ENCODE measurements around the gene NBEAL2.
"Not testable (repeated sequence)": the region's sequence is repeated elsewhere in the genome, so short reads cannot be mapped to it uniquely, and the experiment has no call there.

DNA sequence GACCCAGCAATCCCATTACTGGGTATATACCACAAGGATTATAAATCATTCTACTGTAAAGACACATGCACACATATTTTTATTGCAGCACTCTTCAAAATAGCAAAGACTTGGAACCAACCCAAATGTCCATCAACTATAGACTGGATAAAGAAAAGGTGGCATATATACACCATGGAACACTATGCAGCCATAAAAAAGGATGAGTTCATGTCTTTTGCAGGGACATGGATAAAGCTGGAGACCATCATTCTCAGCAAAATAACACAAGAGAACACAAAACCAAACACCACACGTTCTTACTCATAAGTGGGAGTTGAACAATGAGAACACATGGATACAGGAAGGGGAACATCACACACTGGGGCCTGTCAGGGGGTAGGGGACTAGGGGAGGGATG is 47.0 kb downstream of the NBEAL2 start:
- not testable (repeated sequence) for TF ChIP-seq CEBPB (IDR thresholded peaks at IDR 0.05; ENCODE audit: low read depth, low read length); POLR2A (IDR thresholded peaks at IDR 0.05; ENCODE audit: control extremely low read depth in 1 of 2, low read depth in 2 of 2, low read length in 2 of 2); POLR2AphosphoS5 (IDR thresholded peaks at IDR 0.05; ENCODE audit: low read depth, low read length); BRCA1 (IDR thresholded peaks at IDR 0.05; ENCODE audit: low read depth, low read length); EZH2 (IDR thresholded peaks at IDR 0.05; ENCODE audit: low read depth, low read length, severe bottlenecking); KDM5A (IDR thresholded peaks at IDR 0.05; ENCODE audit: low read length); GTF2F1 (IDR thresholded peaks at IDR 0.05; ENCODE audit: borderline replicate concordance, low read depth, low read length); ZNF274 (IDR thresholded peaks at IDR 0.05; ENCODE audit: borderline replicate concordance, extremely low read depth, low read length); EP300 (IDR thresholded peaks at IDR 0.05; ENCODE audit: borderline replicate concordance in 1 of 2, low read depth in 2 of 2, low read length in 2 of 2); RAD21 (IDR thresholded peaks at IDR 0.05 in 1 of 2, conservative IDR thresholded peaks at IDR 0.05 in 1 of 2; ENCODE audit: low read depth in 2 of 2, low read length in 2 of 2)
- TF ChIP-seq, protein P1, sequence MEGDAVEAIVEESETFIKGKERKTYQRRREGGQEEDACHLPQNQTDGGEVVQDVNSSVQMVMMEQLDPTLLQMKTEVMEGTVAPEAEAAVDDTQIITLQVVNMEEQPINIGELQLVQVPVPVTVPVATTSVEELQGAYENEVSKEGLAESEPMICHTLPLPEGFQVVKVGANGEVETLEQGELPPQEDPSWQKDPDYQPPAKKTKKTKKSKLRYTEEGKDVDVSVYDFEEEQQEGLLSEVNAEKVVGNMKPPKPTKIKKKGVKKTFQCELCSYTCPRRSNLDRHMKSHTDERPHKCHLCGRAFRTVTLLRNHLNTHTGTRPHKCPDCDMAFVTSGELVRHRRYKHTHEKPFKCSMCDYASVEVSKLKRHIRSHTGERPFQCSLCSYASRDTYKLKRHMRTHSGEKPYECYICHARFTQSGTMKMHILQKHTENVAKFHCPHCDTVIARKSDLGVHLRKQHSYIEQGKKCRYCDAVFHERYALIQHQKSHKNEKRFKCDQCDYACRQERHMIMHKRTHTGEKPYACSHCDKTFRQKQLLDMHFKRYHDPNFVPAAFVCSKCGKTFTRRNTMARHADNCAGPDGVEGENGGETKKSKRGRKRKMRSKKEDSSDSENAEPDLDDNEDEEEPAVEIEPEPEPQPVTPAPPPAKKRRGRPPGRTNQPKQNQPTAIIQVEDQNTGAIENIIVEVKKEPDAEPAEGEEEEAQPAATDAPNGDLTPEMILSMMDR (IDR thresholded peaks at IDR 0.05; ENCODE audit: control extremely low read depth in 1 of 3, insufficient read depth in 1 of 3, low read depth in 1 of 3, low read length in 3 of 3): not testable (repeated sequence)
- TF ChIP-seq, protein P2, sequence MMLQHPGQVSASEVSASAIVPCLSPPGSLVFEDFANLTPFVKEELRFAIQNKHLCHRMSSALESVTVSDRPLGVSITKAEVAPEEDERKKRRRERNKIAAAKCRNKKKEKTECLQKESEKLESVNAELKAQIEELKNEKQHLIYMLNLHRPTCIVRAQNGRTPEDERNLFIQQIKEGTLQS (IDR thresholded peaks at IDR 0.05; ENCODE audit: insufficient read depth, low read depth, low read length): not testable (repeated sequence)
